ENCODE data around the gene HMGN1. TPM values are rescaled to one million over a fixed set of nuclear protein-coding genes. Genes with fewer than 3 reads are reported as not detected.

HMGN1 gene
- total RNA-seq, 1 donor from 2014 or later = 362 TPM

- Histone ChIP-seq H3K27me3 (ENCODE audit: control insufficient read depth, insufficient read depth, low read length) (no peaks in the 10 kb centered on the region), H3K4me3 (ENCODE audit: low read depth, low read length) (no peak overlapping the region), H3K36me3 (ENCODE audit: control insufficient read depth, insufficient read depth, low read length) (no peaks in the 10 kb centered on the region)
- DNase-seq (ENCODE audit: low read depth) (no peak), FAIRE-seq (no peak)
- TF ChIP-seq CTCF (IDR thresholded peaks at IDR 0.05; ENCODE audit: insufficient read depth, low read length, severe bottlenecking) = no peak
These were observed 15.0 kb upstream of the HMGN1 start for GRCh38 chr21:39363607-39364555.

GRCh38 chr21:39362733-39363132 lies 13.8 kb upstream of the HMGN1 start:
- no peak overlapping the region for H3K4me3 ChIP-seq (ENCODE audit: low read depth, low read length)
- H3K27me3 ChIP-seq (ENCODE audit: control insufficient read depth, insufficient read depth, low read length) = no peaks in the 10 kb centered on the region
- TF ChIP-seq CTCF (IDR thresholded peaks at IDR 0.05; ENCODE audit: insufficient read depth, low read length, severe bottlenecking) = no peak
- FAIRE-seq (no peak), DNase-seq (ENCODE audit: low read depth) (no peak)
- no peaks in the 10 kb centered on the region for H3K36me3 ChIP-seq (ENCODE audit: control insufficient read depth, insufficient read depth, low read length)

GRCh38 chr21:39359382-39359781 lies 10.5 kb upstream of the HMGN1 start:
- TF ChIP-seq CTCF (IDR thresholded peaks at IDR 0.05; ENCODE audit: insufficient read depth, low read length, severe bottlenecking) = no peak
- H3K4me3 ChIP-seq (ENCODE audit: low read depth, low read length) = no peak overlapping the region

GRCh38 chr21:39353295-39353694 lies 4.4 kb upstream of the HMGN1 start:
- no peak for TF ChIP-seq CTCF (IDR thresholded peaks at IDR 0.05; ENCODE audit: insufficient read depth, low read length, severe bottlenecking)
- Histone ChIP-seq H3K36me3 (ENCODE audit: control insufficient read depth, insufficient read depth, low read length) (no peaks in the 10 kb centered on the region), H3K4me3 (ENCODE audit: low read depth, low read length) (no peak overlapping the region), H3K27me3 (ENCODE audit: control insufficient read depth, insufficient read depth, low read length) (no peaks in the 10 kb centered on the region)
- FAIRE-seq = no peak
- no peak for DNase-seq (ENCODE audit: low read depth)

More at GRCh38 chr21:39359382-39359781, 10.5 kb upstream of the HMGN1 start:
- FAIRE-seq (no peak), DNase-seq (ENCODE audit: low read depth) (no peak)
- Histone ChIP-seq H3K36me3 (ENCODE audit: control insufficient read depth, insufficient read depth, low read length) (no peaks in the 10 kb centered on the region), H3K27me3 (ENCODE audit: control insufficient read depth, insufficient read depth, low read length) (no peaks in the 10 kb centered on the region)

GRCh38 chr21:39350094-39351005 lies 1.5 kb upstream of the HMGN1 start:
- Histone ChIP-seq H3K36me3 (ENCODE audit: control insufficient read depth, insufficient read depth, low read length) (peaks cover 2% of the 10 kb centered on the region), H3K4me3 (ENCODE audit: low read depth, low read length) (peak overlapping the region; percentile 41), H3K27me3 (ENCODE audit: control insufficient read depth, insufficient read depth, low read length) (no peaks in the 10 kb centered on the region)
- no peak for TF ChIP-seq CTCF (IDR thresholded peaks at IDR 0.05; ENCODE audit: insufficient read depth, low read length, severe bottlenecking)
- DNase-seq (ENCODE audit: low read depth) (no peak), FAIRE-seq (no peak)
